Liver (tissue), 9 donors: ENCODE measurements around the gene SPTBN1. TPM values are rescaled to one million over a fixed set of nuclear protein-coding genes. Genes with fewer than 3 reads are reported as not detected.

Experiments
- DNase-seq: peaks from one replicate; pipeline ENCODE4 v3.0.0-alpha.2; 2017; ENCODE audit warnings: low spot score
- H3K27ac ChIP-seq, 2 donors: one replicate each; pipeline ENCODE4 v1.7.0; 2013; ENCODE audit warnings: inconsistent platforms in 2 of 2, low read length in 2 of 2, control low read depth in 1 of 2, low read depth in 1 of 2, mild to moderate bottlenecking in 1 of 2
- H3K27me3 ChIP-seq, 4 donors: one replicate each; pipeline versions ENCODE4 v1.6.1 to v1.7.0; 2013; ENCODE audit warnings: low read length in 3 of 4, inconsistent platforms in 1 of 4, mild to moderate bottlenecking in 1 of 4, moderate library complexity in 1 of 4; ENCODE audit not compliant: control insufficient read depth in 4 of 4, insufficient read depth in 4 of 4
- H3K36me3 ChIP-seq, 4 donors: one replicate each; pipeline versions ENCODE4 v1.6.1 to v1.7.0; 2013; ENCODE audit warnings: low read length in 3 of 4, mild to moderate bottlenecking in 3 of 4, low read depth in 1 of 4, moderate library complexity in 1 of 4; ENCODE audit not compliant: control insufficient read depth in 4 of 4, insufficient read depth in 3 of 4
- H3K4me1 ChIP-seq, 4 donors: one replicate each; pipeline versions ENCODE4 v1.6.1 to v1.7.0; 2013; ENCODE audit warnings: low read length in 3 of 4, mild to moderate bottlenecking in 3 of 4, moderate library complexity in 1 of 4; ENCODE audit not compliant: control insufficient read depth in 4 of 4, insufficient read depth in 4 of 4
- H3K4me3 ChIP-seq, 3 donors: one replicate each; pipeline versions ENCODE4 v1.6.1 to v1.7.0; 2013; ENCODE audit warnings: low read length in 3 of 3, control low read depth in 1 of 3, low read depth in 1 of 3, mild to moderate bottlenecking in 1 of 3
- H3K9ac ChIP-seq, 2 donors: one replicate each; pipeline ENCODE4 v1.7.0; 2013; ENCODE audit warnings: low read length in 2 of 2, mild to moderate bottlenecking in 2 of 2, moderate library complexity in 2 of 2, control low read depth in 1 of 2, low read depth in 1 of 2
- H3K9me3 ChIP-seq, 4 donors: one replicate each; pipeline versions ENCODE4 v1.6.1 to v1.7.0; 2013; ENCODE audit warnings: low read length in 3 of 4; ENCODE audit not compliant: control insufficient read depth in 4 of 4
- EGR1 ChIP-seq, 2 donors: IDR thresholded peaks; 2 replicates each; pipeline ENCODE4 v1.6.1; 2016 to 2018; ENCODE audit warnings: antibody characterized with exemption in 2 of 2, low read depth in 2 of 2
- FOXA1 ChIP-seq: IDR thresholded peaks from 2 replicates; pipeline ENCODE4 v1.6.1; 2016; ENCODE audit warnings: antibody characterized with exemption
- FOXA2 ChIP-seq: IDR thresholded peaks from 2 replicates; pipeline ENCODE4 v1.6.1; 2016; ENCODE audit warnings: antibody characterized with exemption
- GABPA ChIP-seq, 2 donors: IDR thresholded peaks in 1 of 2; conservative IDR thresholded peaks in 1 of 2; 2 replicates each; pipeline ENCODE4 v1.6.1; 2016; ENCODE audit warnings: antibody characterized with exemption in 2 of 2, mild to moderate bottlenecking in 1 of 2, moderate library complexity in 1 of 2
- HNF4G ChIP-seq: IDR thresholded peaks from 2 replicates; pipeline ENCODE4 v1.6.1; 2016; ENCODE audit warnings: antibody characterized with exemption
- JUND ChIP-seq, 2 donors: IDR thresholded peaks; 2 replicates each; pipeline ENCODE4 v1.6.1; 2016; ENCODE audit warnings: antibody characterized with exemption in 2 of 2
- NR2F2 ChIP-seq: IDR thresholded peaks from 2 replicates; pipeline ENCODE4 v1.6.1; 2016; ENCODE audit warnings: antibody characterized with exemption
- RAD21 ChIP-seq, 2 donors: IDR thresholded peaks; 2 replicates each; pipeline ENCODE4 v1.6.1; 2016; ENCODE audit warnings: antibody characterized with exemption in 2 of 2, mild to moderate bottlenecking in 2 of 2
- RXRA ChIP-seq, 2 donors: IDR thresholded peaks; 2 replicates each; pipeline ENCODE4 v1.6.1; 2017 to 2018; ENCODE audit warnings: antibody characterized with exemption in 2 of 2, mild to moderate bottlenecking in 1 of 2
- SP1 ChIP-seq: IDR thresholded peaks from 2 replicates; pipeline ENCODE4 v1.6.1; 2018; ENCODE audit warnings: antibody characterized with exemption, mild to moderate bottlenecking
- TAF1 ChIP-seq: conservative IDR thresholded peaks from 2 replicates; pipeline ENCODE4 v1.6.1; 2016; ENCODE audit warnings: antibody characterized with exemption, mild to moderate bottlenecking
- YY1 ChIP-seq: IDR thresholded peaks from 2 replicates; pipeline ENCODE4 v1.6.1; 2016; ENCODE audit warnings: antibody characterized with exemption, mild to moderate bottlenecking
- WGBS: extraction: QIAGEN DNeasy Blood & Tissue Kit; methylation state at CpG from one replicate; pipeline ENCODE4 v1.1.7; 2013; 5-methylcytosine and 5-hydroxymethylcytosine counted together
- polyA plus RNA-seq, 2 donors: library from polyadenylated mRNA; stranded (reverse) in 1 of 2; unstranded in 1 of 2; fragments of 200-250 nt in 1 of 2; fragments of >200 nt in 1 of 2; fragmentation: Nextera tagmentation in 1 of 2; extraction: Ambion mirVana in 1 of 2; gene quantifications; one replicate each; pipeline versions ENCODE4 v1.2.1 to v1.2.3, GENCODE V29; 2013 to 2015
- total RNA-seq, 2 donors: library from RNA; depleted of rRNA; stranded (reverse); fragments of >200 nt; gene quantifications; one replicate each; pipeline ENCODE4 v1.2.3, GENCODE V29; 2014
- TF ChIP-seq, protein P1 (sequence below): IDR thresholded peaks from 2 replicates; pipeline ENCODE4 v1.6.1; 2016; ENCODE audit warnings: antibody characterized with exemption
- TF ChIP-seq, protein P2 (sequence below): IDR thresholded peaks from 2 replicates; pipeline ENCODE4 v1.6.1; 2016; ENCODE audit warnings: antibody characterized with exemption, mild to moderate bottlenecking
- TF ChIP-seq, protein P3 (sequence below): IDR thresholded peaks from 2 replicates; pipeline ENCODE4 v1.6.1; 2016; ENCODE audit warnings: antibody characterized with exemption
- donor health status: healthy.
- donor health status: healthy.
- donor health status: healthy.
- donor health status: healthy.
- donor health status: healthy.

SPTBN1 gene
- total and polyA plus RNA-seq, 4 donors, result 44.8 to 191 (median 75.9) TPM

DNA sequence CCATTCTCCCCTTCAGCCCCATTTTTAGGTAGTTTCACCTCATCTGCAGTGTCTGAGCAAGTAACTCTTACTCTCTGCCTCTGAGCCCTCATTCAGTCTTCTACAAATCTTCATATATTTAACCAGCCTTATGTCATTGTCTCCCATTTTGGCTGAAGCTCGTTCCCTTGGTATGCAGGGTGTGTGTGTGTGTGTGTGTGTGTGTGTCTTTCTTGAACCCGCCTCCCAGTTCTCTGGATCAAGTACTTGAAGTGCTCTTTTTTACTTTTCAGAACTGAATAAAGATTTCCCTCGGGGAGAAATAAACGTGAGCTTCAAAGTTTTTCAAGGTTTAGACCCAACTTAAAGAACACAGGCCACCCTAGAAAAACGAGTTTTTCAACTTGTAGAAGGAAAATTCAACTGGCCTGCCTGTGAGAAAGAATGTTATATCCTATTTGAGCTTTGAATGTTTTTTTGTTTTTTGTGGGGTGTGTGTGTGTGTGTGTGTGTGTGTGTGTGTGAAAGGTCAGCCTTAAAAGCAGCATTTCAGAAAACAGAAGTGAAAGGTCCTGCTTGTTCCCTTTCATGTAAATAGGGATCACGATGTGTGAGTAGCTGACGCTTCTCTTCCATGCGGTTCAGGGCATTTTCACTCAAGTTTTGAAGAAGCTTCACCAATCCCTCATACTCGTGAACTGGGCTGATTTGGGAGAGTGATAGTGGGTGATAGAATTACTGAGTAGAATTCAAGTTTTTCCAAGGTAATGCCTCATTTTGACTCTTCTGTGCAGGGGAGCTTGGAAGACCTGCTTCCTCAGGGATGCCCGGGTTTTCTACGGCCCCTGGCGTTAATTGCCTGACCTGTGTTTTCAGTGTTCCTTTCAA lies 216.7 kb downstream of the SPTBN1 start:
- Histone ChIP-seq H3K9ac (peak overlapping the region in 1 of 2 donors; percentile 11), H3K9me3 (no peaks in the 10 kb centered on the region), H3K4me1 (peaks cover 7 to 38% (median 25%) of the 10 kb centered on the region in 4 donors), H3K27me3 (no peaks in the 10 kb centered on the region), H3K36me3 (peaks cover 0 to 12% (median 5%) of the 10 kb centered on the region in 4 donors), H3K4me3 (no peak overlapping the region), H3K27ac (peak overlapping the region; percentile 74 to 77)
- DNase-seq, result no peak
- 47% methylated on average over 12 of the region's 12 CpGs for WGBS
- peak; percentile 40 for TF ChIP-seq FOXA2
- TF ChIP-seq NR2F2, result peak; percentile 26
- TF ChIP-seq HNF4G, result no peak
- peak; percentile 31 to 49 for TF ChIP-seq RXRA (IDR thresholded peaks at IDR 0.05)

DNA sequence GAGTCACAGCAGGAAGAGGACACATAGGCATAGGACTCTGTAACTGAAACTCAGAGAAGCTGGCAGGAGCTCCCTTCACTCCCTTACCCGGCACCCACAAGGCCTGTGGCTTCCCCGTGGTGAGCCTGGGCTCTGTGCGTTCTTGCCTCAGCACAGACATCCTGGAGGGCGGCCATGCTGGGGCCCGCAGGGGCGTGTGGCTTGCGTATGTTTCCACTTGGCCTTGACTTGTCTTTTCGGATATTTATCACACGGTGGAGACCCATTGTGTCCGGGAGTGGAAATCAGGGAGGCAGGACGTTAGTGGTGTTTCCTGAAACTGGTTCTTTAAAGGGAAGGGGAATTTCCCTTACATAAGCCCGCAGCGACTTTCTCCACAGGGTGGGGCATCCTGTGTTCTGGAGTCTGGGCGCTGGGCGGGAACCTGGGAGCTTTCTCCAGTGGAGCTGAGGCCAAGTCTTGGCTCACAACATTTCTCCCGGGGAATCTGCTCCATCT lies 217.4 kb downstream of the SPTBN1 start:
- H3K27me3 ChIP-seq, result no peaks in the 10 kb centered on the region
- peaks cover 0 to 6% (median 3%) of the 10 kb centered on the region in 4 donors for H3K36me3 ChIP-seq
- WGBS, result 58% methylated on average over 16 of the region's 16 CpGs
- no peak overlapping the region for H3K4me3 ChIP-seq
- no peaks in the 10 kb centered on the region for H3K9me3 ChIP-seq
- H3K9ac ChIP-seq, result peak overlapping the region in 1 of 2 donors; percentile 11
- H3K4me1 ChIP-seq, result peaks cover 5 to 31% (median 18%) of the 10 kb centered on the region in 4 donors
- peak; percentile 73 for TF ChIP-seq YY1
- TF ChIP-seq RXRA (IDR thresholded peaks at IDR 0.05), result peak in 1 of 2 donors; percentile 9
- TF ChIP-seq EGR1 (IDR thresholded peaks at IDR 0.05; ENCODE audit: low read depth in 2 of 2), result no peak
- TF ChIP-seq, protein P1, sequence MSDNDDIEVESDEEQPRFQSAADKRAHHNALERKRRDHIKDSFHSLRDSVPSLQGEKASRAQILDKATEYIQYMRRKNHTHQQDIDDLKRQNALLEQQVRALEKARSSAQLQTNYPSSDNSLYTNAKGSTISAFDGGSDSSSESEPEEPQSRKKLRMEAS, result peak; percentile 16
- TF ChIP-seq SP1, result peak; percentile 58
- TF ChIP-seq GABPA (IDR thresholded peaks at IDR 0.05 in 1 of 2, conservative IDR thresholded peaks at IDR 0.05 in 1 of 2), result no peak
- TF ChIP-seq RAD21 (IDR thresholded peaks at IDR 0.05), result peak in 1 of 2 donors; percentile 8
- peak overlapping the region; percentile 74 to 77 for H3K27ac ChIP-seq
- no peak for DNase-seq

DNA sequence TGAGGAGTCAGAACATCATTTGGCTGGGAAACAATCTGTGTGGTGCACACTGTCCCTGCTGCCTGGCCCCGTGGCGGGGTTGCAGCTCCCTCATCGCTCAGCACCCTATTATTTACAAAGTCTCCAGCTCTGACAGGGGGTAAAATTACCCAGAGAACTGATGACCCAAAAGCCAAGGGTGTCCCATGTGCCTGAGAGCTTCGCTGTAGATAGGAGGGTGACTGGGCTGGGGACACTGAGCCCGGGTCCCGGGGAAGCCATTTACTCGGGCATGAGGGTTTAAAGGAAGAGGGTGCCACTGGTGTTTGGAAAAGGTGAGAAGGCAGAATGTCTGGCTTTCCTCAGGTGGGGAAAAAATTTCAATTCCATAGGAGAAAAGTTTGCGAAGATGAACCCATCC lies 219.2 kb downstream of the SPTBN1 start:
- Histone ChIP-seq H3K27me3 (no peaks in the 10 kb centered on the region), H3K9ac (no peak overlapping the region), H3K4me1 (peaks cover under 1 to 17% (median 4%) of the 10 kb centered on the region in 4 donors), H3K4me3 (no peak overlapping the region), H3K9me3 (no peaks in the 10 kb centered on the region), H3K27ac (no peak overlapping the region), H3K36me3 (peaks cover 0 to 4% (median 1%) of the 10 kb centered on the region in 4 donors)
- 91% methylated on average over 8 of the region's 8 CpGs for WGBS
- DNase-seq, result no peak
- no peak for TF ChIP-seq FOXA1
- TF ChIP-seq JUND (IDR thresholded peaks at IDR 0.05), result no peak

DNA sequence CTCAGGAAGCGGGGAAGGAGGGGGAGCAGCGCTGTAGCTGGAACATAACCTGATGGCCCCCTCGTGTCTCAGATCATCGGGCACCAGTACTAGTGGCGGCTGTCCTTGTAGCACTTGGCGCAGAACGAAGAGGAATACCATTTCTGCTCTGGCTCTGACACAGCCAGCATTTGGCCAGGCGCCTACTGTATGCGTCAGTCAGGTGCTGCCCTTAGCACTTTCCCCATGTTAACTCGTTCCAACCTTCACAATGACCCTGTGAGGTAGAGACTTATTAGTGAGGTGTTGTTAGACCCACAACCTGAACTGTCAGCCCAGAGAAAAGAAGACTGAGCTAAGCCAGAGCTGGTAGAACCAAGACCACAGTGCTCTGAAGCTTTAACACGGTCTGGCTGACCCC lies 219.6 kb downstream of the SPTBN1 start:
- no peak overlapping the region for H3K4me3 ChIP-seq
- TF ChIP-seq, protein P1, result no peak
- no peak for TF ChIP-seq RXRA (IDR thresholded peaks at IDR 0.05)
- TF ChIP-seq FOXA2, result no peak
- TF ChIP-seq SP1, result no peak
- no peak for TF ChIP-seq NR2F2
- no peak for TF ChIP-seq GABPA (IDR thresholded peaks at IDR 0.05 in 1 of 2, conservative IDR thresholded peaks at IDR 0.05 in 1 of 2)
- TF ChIP-seq HNF4G, result no peak
- TF ChIP-seq, protein P2, sequence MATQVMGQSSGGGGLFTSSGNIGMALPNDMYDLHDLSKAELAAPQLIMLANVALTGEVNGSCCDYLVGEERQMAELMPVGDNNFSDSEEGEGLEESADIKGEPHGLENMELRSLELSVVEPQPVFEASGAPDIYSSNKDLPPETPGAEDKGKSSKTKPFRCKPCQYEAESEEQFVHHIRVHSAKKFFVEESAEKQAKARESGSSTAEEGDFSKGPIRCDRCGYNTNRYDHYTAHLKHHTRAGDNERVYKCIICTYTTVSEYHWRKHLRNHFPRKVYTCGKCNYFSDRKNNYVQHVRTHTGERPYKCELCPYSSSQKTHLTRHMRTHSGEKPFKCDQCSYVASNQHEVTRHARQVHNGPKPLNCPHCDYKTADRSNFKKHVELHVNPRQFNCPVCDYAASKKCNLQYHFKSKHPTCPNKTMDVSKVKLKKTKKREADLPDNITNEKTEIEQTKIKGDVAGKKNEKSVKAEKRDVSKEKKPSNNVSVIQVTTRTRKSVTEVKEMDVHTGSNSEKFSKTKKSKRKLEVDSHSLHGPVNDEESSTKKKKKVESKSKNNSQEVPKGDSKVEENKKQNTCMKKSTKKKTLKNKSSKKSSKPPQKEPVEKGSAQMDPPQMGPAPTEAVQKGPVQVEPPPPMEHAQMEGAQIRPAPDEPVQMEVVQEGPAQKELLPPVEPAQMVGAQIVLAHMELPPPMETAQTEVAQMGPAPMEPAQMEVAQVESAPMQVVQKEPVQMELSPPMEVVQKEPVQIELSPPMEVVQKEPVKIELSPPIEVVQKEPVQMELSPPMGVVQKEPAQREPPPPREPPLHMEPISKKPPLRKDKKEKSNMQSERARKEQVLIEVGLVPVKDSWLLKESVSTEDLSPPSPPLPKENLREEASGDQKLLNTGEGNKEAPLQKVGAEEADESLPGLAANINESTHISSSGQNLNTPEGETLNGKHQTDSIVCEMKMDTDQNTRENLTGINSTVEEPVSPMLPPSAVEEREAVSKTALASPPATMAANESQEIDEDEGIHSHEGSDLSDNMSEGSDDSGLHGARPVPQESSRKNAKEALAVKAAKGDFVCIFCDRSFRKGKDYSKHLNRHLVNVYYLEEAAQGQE, result no peak
- TF ChIP-seq TAF1, result no peak
- no peak for TF ChIP-seq EGR1 (IDR thresholded peaks at IDR 0.05; ENCODE audit: low read depth in 2 of 2)
- TF ChIP-seq, protein P3, sequence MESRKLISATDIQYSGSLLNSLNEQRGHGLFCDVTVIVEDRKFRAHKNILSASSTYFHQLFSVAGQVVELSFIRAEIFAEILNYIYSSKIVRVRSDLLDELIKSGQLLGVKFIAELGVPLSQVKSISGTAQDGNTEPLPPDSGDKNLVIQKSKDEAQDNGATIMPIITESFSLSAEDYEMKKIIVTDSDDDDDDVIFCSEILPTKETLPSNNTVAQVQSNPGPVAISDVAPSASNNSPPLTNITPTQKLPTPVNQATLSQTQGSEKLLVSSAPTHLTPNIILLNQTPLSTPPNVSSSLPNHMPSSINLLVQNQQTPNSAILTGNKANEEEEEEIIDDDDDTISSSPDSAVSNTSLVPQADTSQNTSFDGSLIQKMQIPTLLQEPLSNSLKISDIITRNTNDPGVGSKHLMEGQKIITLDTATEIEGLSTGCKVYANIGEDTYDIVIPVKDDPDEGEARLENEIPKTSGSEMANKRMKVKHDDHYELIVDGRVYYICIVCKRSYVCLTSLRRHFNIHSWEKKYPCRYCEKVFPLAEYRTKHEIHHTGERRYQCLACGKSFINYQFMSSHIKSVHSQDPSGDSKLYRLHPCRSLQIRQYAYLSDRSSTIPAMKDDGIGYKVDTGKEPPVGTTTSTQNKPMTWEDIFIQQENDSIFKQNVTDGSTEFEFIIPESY, result no peak
- no peak overlapping the region for H3K9ac ChIP-seq
- H3K4me1 ChIP-seq, result peaks cover under 1 to 15% (median 8%) of the 10 kb centered on the region in 4 donors
- no peak for DNase-seq
- no peaks in the 10 kb centered on the region for H3K27me3 ChIP-seq
- H3K9me3 ChIP-seq, result no peaks in the 10 kb centered on the region
- no peak overlapping the region for H3K27ac ChIP-seq
- H3K36me3 ChIP-seq, result peaks cover 0 to 4% (median 1%) of the 10 kb centered on the region in 4 donors
- WGBS, result 51% methylated on average over 11 of the region's 11 CpGs
